Activated T-helper 17 cell treated with anti-CD3 and anti-CD28 coated beads, Interleukin-2, amount 50 U/mL, for 72 hours (primary cell): ENCODE results near the gene LRRC8D. TPM values are rescaled to one million over a fixed set of nuclear protein-coding genes. Genes with fewer than 3 reads are reported as not detected.

Experiments
- ATAC-seq: fragments of 150-1000 bp; cut with Tn5 transposase; replicated peaks from 2 replicates; pipeline ENCODE4 v1.10.0; 2021; ENCODE audit warnings: mild to moderate bottlenecking, moderate library complexity
- H3K27ac Mint-ChIP-seq: one replicate; pipeline ENCODE4 v1.8.0; 2022; ENCODE audit warnings: mixed read lengths
- H3K27me3 Mint-ChIP-seq: one replicate; pipeline ENCODE4 v1.8.0; 2022; ENCODE audit warnings: mixed read lengths
- H3K36me3 Mint-ChIP-seq: one replicate; pipeline ENCODE4 v1.8.0; 2022; ENCODE audit warnings: low read depth, mild to moderate bottlenecking, mixed read lengths
- H3K4me1 Mint-ChIP-seq: one replicate; pipeline ENCODE4 v1.8.0; 2022; ENCODE audit warnings: mixed read lengths
- H3K4me3 Mint-ChIP-seq: one replicate; pipeline ENCODE4 v1.8.0; 2022; ENCODE audit warnings: mild to moderate bottlenecking, mixed read lengths
- H3K9me3 Mint-ChIP-seq: one replicate; pipeline ENCODE4 v1.8.0; 2022; ENCODE audit warnings: mixed read lengths
- total RNA-seq, 2 donors: library from RNA; stranded (reverse); gene quantifications; one replicate each; pipeline ENCODE4 v1.2.3, GENCODE V29; 2022

Gene LRRC8D
- total RNA-seq, 2 donors from 2014 or later, result 15.2 to 24.0 TPM

GRCh38 chr1:89927478-89927877 lies 106.6 kb downstream of the LRRC8D start:
- peaks cover 25% of the 10 kb centered on the region for H3K36me3 Mint-ChIP-seq
- no peaks in the 10 kb centered on the region for H3K9me3 Mint-ChIP-seq
- no peak for ATAC-seq
- peaks cover 3% of the 10 kb centered on the region for H3K4me1 Mint-ChIP-seq
- H3K4me3 Mint-ChIP-seq, result no peak overlapping the region
- H3K27ac Mint-ChIP-seq, result no peak overlapping the region
- no peaks in the 10 kb centered on the region for H3K27me3 Mint-ChIP-seq

GRCh38 chr1:89928506-89928905 lies 107.7 kb downstream of the LRRC8D start:
- Mint-ChIP-seq H3K9me3 (no peaks in the 10 kb centered on the region), H3K4me1 (peaks cover 3% of the 10 kb centered on the region), H3K27me3 (no peaks in the 10 kb centered on the region), H3K4me3 (no peak overlapping the region), H3K36me3 (peaks cover 31% of the 10 kb centered on the region), H3K27ac (no peak overlapping the region)
- ATAC-seq, result no peak

- Mint-ChIP-seq H3K9me3 (no peaks in the 10 kb centered on the region), H3K27me3 (no peaks in the 10 kb centered on the region), H3K4me1 (peaks cover 3% of the 10 kb centered on the region), H3K36me3 (peaks cover 35% of the 10 kb centered on the region), H3K27ac (no peak overlapping the region), H3K4me3 (no peak overlapping the region)
- ATAC-seq, result no peak
These were observed 108.7 kb downstream of the LRRC8D start for GRCh38 chr1:89929467-89930063.

GRCh38 chr1:89930579-89930978 lies 109.7 kb downstream of the LRRC8D start:
- H3K36me3 Mint-ChIP-seq, result peaks cover 45% of the 10 kb centered on the region
- no peak for ATAC-seq
- H3K9me3 Mint-ChIP-seq, result no peaks in the 10 kb centered on the region
- H3K4me3 Mint-ChIP-seq, result no peak overlapping the region
- no peak overlapping the region for H3K27ac Mint-ChIP-seq
- H3K4me1 Mint-ChIP-seq, result peaks cover 3% of the 10 kb centered on the region
- no peaks in the 10 kb centered on the region for H3K27me3 Mint-ChIP-seq

- Mint-ChIP-seq H3K9me3 (no peaks in the 10 kb centered on the region), H3K4me1 (peaks cover 3% of the 10 kb centered on the region), H3K27ac (no peak overlapping the region), H3K36me3 (peaks cover 51% of the 10 kb centered on the region), H3K27me3 (no peaks in the 10 kb centered on the region), H3K4me3 (no peak overlapping the region)
- no peak for ATAC-seq
These were observed 111.1 kb downstream of the LRRC8D start for GRCh38 chr1:89931964-89932363.

GRCh38 chr1:89932598-89933364 lies 111.9 kb downstream of the LRRC8D start:
- H3K4me3 Mint-ChIP-seq, result no peak overlapping the region
- no peak overlapping the region for H3K27ac Mint-ChIP-seq
- no peaks in the 10 kb centered on the region for H3K27me3 Mint-ChIP-seq
- no peaks in the 10 kb centered on the region for H3K9me3 Mint-ChIP-seq
- ATAC-seq, result no peak
- peaks cover 3% of the 10 kb centered on the region for H3K4me1 Mint-ChIP-seq
- H3K36me3 Mint-ChIP-seq, result peaks cover 51% of the 10 kb centered on the region

- Mint-ChIP-seq H3K4me1 (peaks cover 3% of the 10 kb centered on the region), H3K27ac (no peak overlapping the region), H3K27me3 (no peaks in the 10 kb centered on the region), H3K9me3 (no peaks in the 10 kb centered on the region), H3K36me3 (peaks cover 50% of the 10 kb centered on the region), H3K4me3 (no peak overlapping the region)
- ATAC-seq, result no peak
These were observed 113.6 kb downstream of the LRRC8D start for GRCh38 chr1:89934461-89934860.

- Mint-ChIP-seq H3K36me3 (peaks cover 45% of the 10 kb centered on the region), H3K9me3 (no peaks in the 10 kb centered on the region), H3K4me1 (peaks cover 3% of the 10 kb centered on the region), H3K27me3 (no peaks in the 10 kb centered on the region), H3K4me3 (no peak overlapping the region), H3K27ac (no peak overlapping the region)
- ATAC-seq, result no peak
These were observed 114.4 kb downstream of the LRRC8D start for GRCh38 chr1:89935235-89935634.

GRCh38 chr1:89936694-89937093 lies 115.9 kb downstream of the LRRC8D start:
- no peaks in the 10 kb centered on the region for H3K9me3 Mint-ChIP-seq
- H3K36me3 Mint-ChIP-seq, result peaks cover 44% of the 10 kb centered on the region
- H3K27ac Mint-ChIP-seq, result no peak overlapping the region

GRCh38 chr1:89938171-89939055 lies 117.6 kb downstream of the LRRC8D start:
- no peak for ATAC-seq
- Mint-ChIP-seq H3K4me3 (no peak overlapping the region), H3K4me1 (no peaks in the 10 kb centered on the region), H3K27me3 (no peaks in the 10 kb centered on the region), H3K27ac (no peak overlapping the region), H3K36me3 (peaks cover 28% of the 10 kb centered on the region), H3K9me3 (no peaks in the 10 kb centered on the region)

More at GRCh38 chr1:89936694-89937093, 115.9 kb downstream of the LRRC8D start:
- no peak overlapping the region for H3K4me3 Mint-ChIP-seq
- H3K27me3 Mint-ChIP-seq, result no peaks in the 10 kb centered on the region
- no peak for ATAC-seq
- H3K4me1 Mint-ChIP-seq, result no peaks in the 10 kb centered on the region

- Mint-ChIP-seq H3K27me3 (no peaks in the 10 kb centered on the region), H3K27ac (no peak overlapping the region), H3K4me3 (no peak overlapping the region), H3K9me3 (no peaks in the 10 kb centered on the region), H3K4me1 (no peaks in the 10 kb centered on the region), H3K36me3 (peaks cover 21% of the 10 kb centered on the region)
- no peak for ATAC-seq
These were observed 118.3 kb downstream of the LRRC8D start for GRCh38 chr1:89939059-89939570.

- no peak for ATAC-seq
- Mint-ChIP-seq H3K9me3 (no peaks in the 10 kb centered on the region), H3K27me3 (no peaks in the 10 kb centered on the region), H3K4me1 (no peaks in the 10 kb centered on the region), H3K36me3 (peaks cover 13% of the 10 kb centered on the region), H3K27ac (no peak overlapping the region), H3K4me3 (no peak overlapping the region)
These were observed 119.0 kb downstream of the LRRC8D start for GRCh38 chr1:89939693-89940438.

- Mint-ChIP-seq H3K27me3 (no peaks in the 10 kb centered on the region), H3K27ac (no peak overlapping the region), H3K9me3 (no peaks in the 10 kb centered on the region), H3K4me3 (no peak overlapping the region), H3K4me1 (peaks cover 3% of the 10 kb centered on the region), H3K36me3 (no peaks in the 10 kb centered on the region)
- ATAC-seq, result no peak
These were observed 120.4 kb downstream of the LRRC8D start for GRCh38 chr1:89941110-89941766.
